ENCODE measurements around the gene COL27A1. TPM values are rescaled to one million over a fixed set of nuclear protein-coding genes. Genes with fewer than 3 reads are reported as not detected.
A peak's percentile ranks its signal among the peaks of the same experiment; 100 is the strongest.

Gene COL27A1
- total RNA-seq, 1 donor from 2014 or later = 1.3 TPM

DNA sequence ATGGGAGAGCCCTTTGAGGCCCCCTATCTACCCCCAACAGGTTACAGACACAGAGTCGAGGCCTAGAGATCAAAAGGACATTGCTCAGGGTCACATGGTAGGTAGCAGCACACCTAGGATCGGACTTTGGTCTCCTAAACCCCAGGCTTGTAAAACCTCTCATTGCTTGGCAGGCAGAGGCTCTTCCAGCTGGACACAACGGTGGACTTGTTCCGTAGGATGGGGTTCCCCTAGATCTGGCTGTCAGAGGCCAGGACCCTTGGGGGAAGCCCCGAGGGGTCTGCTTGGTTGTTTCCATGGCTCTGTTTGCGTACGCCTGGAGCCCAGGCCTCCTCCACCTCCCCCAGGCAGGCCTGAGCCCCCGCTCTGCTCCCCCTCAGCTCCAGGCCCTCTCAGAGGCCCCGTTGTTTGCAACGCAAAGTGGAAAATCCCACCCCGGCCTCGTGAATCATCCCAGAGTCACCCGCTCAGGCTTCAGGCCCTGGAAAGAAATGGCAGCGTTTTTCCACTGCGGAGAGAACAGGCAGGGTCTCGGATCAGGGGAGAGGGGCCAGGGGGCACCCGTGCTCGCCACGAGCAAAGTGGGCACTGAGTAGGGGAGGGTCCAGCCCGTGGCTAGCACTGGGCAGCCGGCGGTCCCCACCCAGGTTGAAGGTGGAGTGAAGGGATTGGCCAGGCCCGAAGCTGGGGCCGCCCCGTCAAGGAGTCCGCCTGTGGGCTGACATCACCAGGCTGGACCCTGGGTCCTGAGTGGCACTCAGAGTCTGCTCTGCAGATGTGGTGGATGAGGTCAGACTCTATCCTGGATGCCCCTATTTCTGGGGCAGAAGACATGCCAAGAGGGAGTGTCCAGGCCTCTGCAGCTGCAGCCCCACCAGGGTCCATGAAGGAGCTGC is 19.8 kb downstream of the COL27A1 start:
- H3K36me3 ChIP-seq (ENCODE audit: control insufficient read depth, insufficient read depth, low read length) = peaks cover 2% of the 10 kb centered on the region
- no peak for DNase-seq (ENCODE audit: low read depth)
- H3K27me3 ChIP-seq (ENCODE audit: control insufficient read depth, insufficient read depth, low read length) = no peaks in the 10 kb centered on the region
- TF ChIP-seq, protein P1, sequence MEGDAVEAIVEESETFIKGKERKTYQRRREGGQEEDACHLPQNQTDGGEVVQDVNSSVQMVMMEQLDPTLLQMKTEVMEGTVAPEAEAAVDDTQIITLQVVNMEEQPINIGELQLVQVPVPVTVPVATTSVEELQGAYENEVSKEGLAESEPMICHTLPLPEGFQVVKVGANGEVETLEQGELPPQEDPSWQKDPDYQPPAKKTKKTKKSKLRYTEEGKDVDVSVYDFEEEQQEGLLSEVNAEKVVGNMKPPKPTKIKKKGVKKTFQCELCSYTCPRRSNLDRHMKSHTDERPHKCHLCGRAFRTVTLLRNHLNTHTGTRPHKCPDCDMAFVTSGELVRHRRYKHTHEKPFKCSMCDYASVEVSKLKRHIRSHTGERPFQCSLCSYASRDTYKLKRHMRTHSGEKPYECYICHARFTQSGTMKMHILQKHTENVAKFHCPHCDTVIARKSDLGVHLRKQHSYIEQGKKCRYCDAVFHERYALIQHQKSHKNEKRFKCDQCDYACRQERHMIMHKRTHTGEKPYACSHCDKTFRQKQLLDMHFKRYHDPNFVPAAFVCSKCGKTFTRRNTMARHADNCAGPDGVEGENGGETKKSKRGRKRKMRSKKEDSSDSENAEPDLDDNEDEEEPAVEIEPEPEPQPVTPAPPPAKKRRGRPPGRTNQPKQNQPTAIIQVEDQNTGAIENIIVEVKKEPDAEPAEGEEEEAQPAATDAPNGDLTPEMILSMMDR (IDR thresholded peaks at IDR 0.05; ENCODE audit: insufficient read depth, low read length, severe bottlenecking) = no peak
- H3K4me3 ChIP-seq (ENCODE audit: low read depth, low read length) = no peak overlapping the region
- no peak for FAIRE-seq

DNA sequence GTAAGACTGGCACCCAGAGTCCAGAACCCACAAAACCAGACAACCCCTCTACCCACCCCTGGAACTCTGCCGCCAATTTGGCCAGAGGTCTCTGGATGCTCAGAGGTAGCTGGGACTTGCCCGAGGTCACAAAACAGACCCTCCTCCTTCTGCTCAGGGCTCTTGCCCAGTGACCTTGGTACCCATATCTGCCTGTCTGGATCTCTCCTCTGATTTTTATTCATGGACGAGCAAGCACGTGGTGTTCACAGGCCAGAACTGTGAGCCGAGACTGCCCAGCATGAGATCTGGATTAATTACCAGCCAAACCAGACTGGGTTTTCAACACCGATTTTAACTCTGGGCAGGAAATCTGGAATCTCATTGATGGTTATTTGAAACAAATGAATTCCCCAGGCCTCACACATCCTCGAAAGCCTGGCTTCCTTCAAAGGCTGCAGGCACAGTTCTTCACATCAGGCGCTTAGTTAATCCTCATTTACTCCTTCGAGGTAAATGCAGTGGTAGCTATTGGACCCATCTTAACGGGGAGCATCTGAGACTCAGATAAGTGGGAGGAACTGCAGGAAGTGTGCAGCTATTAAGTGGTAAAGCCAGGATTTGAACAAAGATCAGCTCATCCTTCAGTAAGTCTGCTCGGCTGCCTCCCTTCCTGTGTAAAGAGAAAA is 21.4 kb downstream of the COL27A1 start:
- FAIRE-seq (peak; percentile 47), DNase-seq (ENCODE audit: low read depth) (no peak)
- TF ChIP-seq, protein P1 (IDR thresholded peaks at IDR 0.05; ENCODE audit: insufficient read depth, low read length, severe bottlenecking) = no peak
- Histone ChIP-seq H3K4me3 (ENCODE audit: low read depth, low read length) (no peak overlapping the region), H3K27me3 (ENCODE audit: control insufficient read depth, insufficient read depth, low read length) (no peaks in the 10 kb centered on the region), H3K36me3 (ENCODE audit: control insufficient read depth, insufficient read depth, low read length) (peaks cover 4% of the 10 kb centered on the region)

DNA sequence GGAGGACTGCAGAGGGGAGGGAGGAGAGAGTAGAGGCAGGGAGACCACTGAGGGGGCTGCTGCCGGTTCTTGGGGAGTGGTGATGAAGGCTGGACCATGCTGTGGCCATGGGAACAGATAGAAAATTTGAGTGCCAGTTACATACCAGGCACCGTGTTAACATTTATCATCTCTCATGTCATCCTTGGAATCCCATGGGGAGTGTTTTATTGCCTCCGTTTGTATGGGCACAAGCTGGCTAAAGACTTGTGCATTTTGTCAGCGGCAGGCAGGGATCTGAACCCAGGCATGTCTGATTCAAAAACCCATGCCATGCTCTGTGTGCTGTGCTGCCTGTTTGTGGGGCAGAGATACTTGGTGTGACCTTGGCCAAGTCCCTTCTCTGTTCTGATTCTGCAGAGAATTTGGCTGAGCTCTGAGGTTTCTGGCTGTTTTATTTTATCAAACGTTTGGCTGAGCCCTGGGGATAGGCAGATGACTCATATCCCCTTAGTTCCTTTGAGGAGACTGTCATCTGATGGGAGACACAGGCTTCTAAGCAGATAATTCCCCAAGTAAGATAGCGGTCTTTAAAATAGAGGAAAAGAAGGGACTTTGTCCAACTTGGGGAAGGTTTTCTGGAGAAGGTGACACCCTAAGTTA is 22.2 kb downstream of the COL27A1 start:
- H3K27me3 ChIP-seq (ENCODE audit: control insufficient read depth, insufficient read depth, low read length) = no peaks in the 10 kb centered on the region
- H3K36me3 ChIP-seq (ENCODE audit: control insufficient read depth, insufficient read depth, low read length) = peaks cover 4% of the 10 kb centered on the region
- H3K4me3 ChIP-seq (ENCODE audit: low read depth, low read length) = no peak overlapping the region
- DNase-seq (ENCODE audit: low read depth) = peak; percentile 43
- TF ChIP-seq, protein P1 (IDR thresholded peaks at IDR 0.05; ENCODE audit: insufficient read depth, low read length, severe bottlenecking) = no peak
- FAIRE-seq = no peak

DNA sequence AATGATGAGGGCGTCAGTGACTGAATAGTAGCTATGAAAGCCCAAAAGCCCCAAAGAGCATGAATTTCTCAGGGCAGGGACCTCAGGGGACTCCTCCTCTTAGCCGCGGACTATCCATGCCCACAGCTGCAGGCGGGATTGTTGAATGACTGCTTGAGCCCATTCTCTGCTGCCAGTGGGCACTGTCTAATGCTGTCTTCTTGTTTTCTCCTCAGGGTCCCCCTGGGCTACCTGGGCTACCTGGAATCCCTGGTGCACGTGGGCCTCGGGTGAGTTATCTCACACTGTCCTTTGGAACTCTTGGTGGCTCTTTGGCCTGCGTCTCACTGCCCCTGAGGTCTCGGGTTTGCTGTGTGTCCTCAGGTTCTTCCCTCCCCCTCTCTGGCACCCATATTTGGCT is 22.7 kb downstream of the COL27A1 start:
- FAIRE-seq (no peak), DNase-seq (ENCODE audit: low read depth) (no peak)
- peaks cover 5% of the 10 kb centered on the region for H3K36me3 ChIP-seq (ENCODE audit: control insufficient read depth, insufficient read depth, low read length)
- TF ChIP-seq, protein P1 (IDR thresholded peaks at IDR 0.05; ENCODE audit: insufficient read depth, low read length, severe bottlenecking) = no peak
- no peak overlapping the region for H3K4me3 ChIP-seq (ENCODE audit: low read depth, low read length)
- H3K27me3 ChIP-seq (ENCODE audit: control insufficient read depth, insufficient read depth, low read length) = no peaks in the 10 kb centered on the region

DNA sequence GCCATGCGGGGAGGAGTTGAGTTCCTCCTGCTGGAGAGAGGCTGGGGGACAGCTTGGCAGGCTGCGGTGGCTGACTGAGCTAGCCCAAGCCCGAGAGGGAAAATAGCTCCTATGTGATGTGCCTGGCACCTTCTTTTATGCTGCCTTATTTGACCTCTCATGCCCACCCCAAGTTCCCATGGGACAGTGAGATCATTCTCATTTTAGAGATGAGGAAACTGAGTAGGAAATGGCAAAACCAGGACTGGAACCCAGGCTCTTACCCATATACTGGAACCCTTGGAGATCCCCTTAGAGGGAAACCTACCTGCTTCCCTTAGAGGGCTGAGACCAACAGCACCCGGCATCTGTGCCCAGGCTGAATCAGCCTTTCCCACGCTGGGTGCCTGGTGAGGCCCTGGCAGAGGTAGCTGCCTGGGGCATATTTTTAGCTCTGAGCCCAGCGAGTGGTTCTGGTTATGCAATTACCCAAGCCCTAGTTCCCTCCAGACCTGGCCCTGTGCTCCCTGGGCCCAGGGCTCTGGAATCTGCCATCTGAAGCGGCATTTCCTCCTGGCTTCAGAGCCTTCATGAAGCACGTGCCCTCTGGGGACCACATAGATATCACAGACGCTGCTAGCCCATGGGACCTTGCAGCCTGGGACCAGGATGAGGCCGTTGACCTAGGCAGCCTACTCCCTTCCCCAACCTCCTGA is 23.6 kb downstream of the COL27A1 start:
- Histone ChIP-seq H3K4me3 (ENCODE audit: low read depth, low read length) (no peak overlapping the region), H3K36me3 (ENCODE audit: control insufficient read depth, insufficient read depth, low read length) (peaks cover 6% of the 10 kb centered on the region), H3K27me3 (ENCODE audit: control insufficient read depth, insufficient read depth, low read length) (no peaks in the 10 kb centered on the region)
- TF ChIP-seq, protein P1 (IDR thresholded peaks at IDR 0.05; ENCODE audit: insufficient read depth, low read length, severe bottlenecking) = no peak
- no peak for DNase-seq (ENCODE audit: low read depth)
- FAIRE-seq = no peak
